HepG2 (cell line): ENCODE measurements around the gene SLC2A10. TPM values are rescaled to one million over a fixed set of nuclear protein-coding genes. Genes with fewer than 3 reads are reported as not detected.

ENCODE experiments used
- ATAC-seq: fragments of 200-7000 bp; cut with Tn5 transposase; 3 replicates; pipeline ENCODE4 v1.9.1; 2020; ENCODE audit warnings: mild to moderate bottlenecking, moderate library complexity
- BruUV-seq: library from RNA; stranded (reverse); fragments of 400-500 nt; replicated peaks from 2 replicates; lab custom pipeline; 2021; lab: Mats Ljungman, UMichigan
- CTCF ChIA-PET: fragments of 300-600 bp; formaldehyde crosslinking; extraction: SDS; loops from one replicate; lab custom pipeline; 2021; ENCODE audit warnings: low total read pairs, inconsistent platforms, low intra/inter-chr PET ratio; lab: Yijun Ruan, JAX
- POLR2A ChIA-PET: fragments of 350-600 bp; sonication (Branson Sonifier 250); formaldehyde crosslinking; loops from one replicate; lab custom pipeline; 2020; ENCODE audit warnings: antibody characterized with exemption, inconsistent platforms; lab: Yijun Ruan, JAX
- DNase-seq: peaks from one replicate; pipeline ENCODE4 v3.0.0-alpha.2; 2015; ENCODE audit warnings: low spot score
- FAIRE-seq: peaks from 3 replicates; lab custom pipeline; 2011; peaks lifted over from hg19 to GRCh38; lab: Jason Lieb, UNC
- H2AFZ ChIP-seq: one replicate; pipeline ENCODE4 v1.6.1; 2011; ENCODE audit warnings: low read length, inconsistent platforms
- H3K27ac ChIP-seq: fragments of 300-600 bp; 3 replicates; pipeline ENCODE4 v1.8.0; 2011; ENCODE audit warnings: mixed run types, mild to moderate bottlenecking, mixed read lengths, low read length, inconsistent platforms; ENCODE audit not compliant: insufficient read depth; ENCODE audit errors: extremely low read length
- H3K27me3 ChIP-seq, 2 experiments: fragments of 200-600 bp in 1 of 2; 2 replicates in 1 of 2; 3 replicates in 1 of 2; pipeline versions ENCODE4 v1.6.0 to v1.8.0; 2011; ENCODE audit warnings: low read length in 2 of 2, mild to moderate bottlenecking in 2 of 2, moderate library complexity in 2 of 2, inconsistent platforms in 1 of 2; ENCODE audit not compliant: insufficient read depth in 2 of 2, control insufficient read depth in 1 of 2
- H3K36me3 ChIP-seq, 2 experiments: fragments of 200-600 bp in 1 of 2; replicated peaks in 1 of 2; 2 replicates in 1 of 2; 3 replicates in 1 of 2; pipeline versions ENCODE4 v1.5.1 to v1.8.0; 2011; ENCODE audit warnings: low read length in 2 of 2, inconsistent platforms in 1 of 2; ENCODE audit not compliant: insufficient read depth in 2 of 2, control insufficient read depth in 1 of 2
- H3K4me1 ChIP-seq: 2 replicates; pipeline ENCODE4 v1.5.1; 2012; ENCODE audit warnings: low read length, inconsistent platforms; ENCODE audit not compliant: insufficient read depth
- H3K4me2 ChIP-seq: 2 replicates; pipeline ENCODE4 v1.6.0; 2011; ENCODE audit warnings: low read depth, low read length, inconsistent platforms
- H3K4me3 ChIP-seq, 3 experiments: fragments of 200-600 bp in 1 of 3; sonication (generic), shearing (Covaris generic) in 1 of 3; replicated peaks in 1 of 3; 2 replicates each; pipeline ENCODE4 v1.5.1; 2011 to 2016; ENCODE audit warnings: low read length in 3 of 3, inconsistent platforms in 2 of 3, low read depth in 2 of 3, mild to moderate bottlenecking in 2 of 3, control low read depth in 1 of 3, mixed read lengths in 1 of 3; ENCODE audit not compliant: insufficient read depth in 1 of 3
- H3K79me2 ChIP-seq: one replicate; pipeline ENCODE4 v1.6.1; 2011; ENCODE audit warnings: low read length, inconsistent platforms; ENCODE audit not compliant: insufficient read depth
- H3K9ac ChIP-seq: 2 replicates; pipeline ENCODE4 v1.6.0; 2011; ENCODE audit warnings: mild to moderate bottlenecking, low read depth, low read length, inconsistent platforms; ENCODE audit not compliant: insufficient read depth
- H3K9me3 ChIP-seq: 2 replicates; pipeline ENCODE4 v1.5.1; 2012; ENCODE audit warnings: mild to moderate bottlenecking, low read length
- H4K20me1 ChIP-seq: 2 replicates; pipeline ENCODE4 v1.6.0; 2011; ENCODE audit warnings: inconsistent platforms, mild to moderate bottlenecking, low read length, moderate library complexity; ENCODE audit not compliant: insufficient read depth
- ASH2L ChIP-seq: fragments of 300-600, 200-600 bp; sonication (generic); IDR thresholded peaks from 2 replicates; pipeline ENCODE4 v1.7.0; 2017; ENCODE audit warnings: low read depth, mild to moderate bottlenecking, moderate library complexity, mixed read lengths, low read length; ENCODE audit not compliant: insufficient read length
- HOXA3 ChIP-seq: sonication (generic); formaldehyde crosslinking; IDR thresholded peaks from 2 replicates; pipeline ENCODE4 v1.5.0; 2020; ENCODE audit warnings: missing genetic modification reagents
- KDM2A ChIP-seq: sonication (generic); formaldehyde crosslinking; IDR thresholded peaks from 2 replicates; pipeline ENCODE4 v1.4.0; 2020; ENCODE audit warnings: low read depth, missing genetic modification reagents, borderline replicate concordance
- MBNL3 ChIP-seq: fragments of 250-450 bp; sonication (Bioruptor Pico); conservative IDR thresholded peaks from 2 replicates; pipeline ENCODE4 v1.8.0; 2022; ENCODE audit warnings: mild to moderate bottlenecking, inconsistent platforms
- NRL ChIP-seq: sonication (generic); formaldehyde crosslinking; IDR thresholded peaks from 2 replicates; pipeline ENCODE4 v1.5.0; 2020; ENCODE audit warnings: missing genetic modification reagents, mild to moderate bottlenecking, moderate library complexity, borderline replicate concordance
- TARDBP ChIP-seq: sonication (generic); formaldehyde crosslinking; IDR thresholded peaks from 2 replicates; pipeline ENCODE4 v1.8.0; 2022; ENCODE audit warnings: mild to moderate bottlenecking, missing genetic modification reagents
- TP53 ChIP-seq: sonication (generic); formaldehyde crosslinking; conservative IDR thresholded peaks from 2 replicates; pipeline ENCODE4 v1.4.0; 2020; ENCODE audit warnings: missing genetic modification reagents
- TSC22D2 ChIP-seq: sonication (generic); formaldehyde crosslinking; IDR thresholded peaks from 2 replicates; pipeline ENCODE4 v1.5.1; 2020; ENCODE audit warnings: missing genetic modification reagents, mild to moderate bottlenecking, borderline replicate concordance
- ZKSCAN1 ChIP-seq: fragments of 150-350 bp; IDR thresholded peaks from 2 replicates; pipeline ENCODE4 v1.6.1; 2014; ENCODE audit warnings: low read length
- ZNF121 ChIP-seq: sonication (generic); formaldehyde crosslinking; IDR thresholded peaks from 2 replicates; pipeline ENCODE4 v1.5.0; 2020; ENCODE audit warnings: mild to moderate bottlenecking, missing genetic modification reagents
- ZNF644 ChIP-seq: IDR thresholded peaks from 2 replicates; pipeline ENCODE4 v1.6.1; 2016; ENCODE audit warnings: low read depth
- ZNF839 ChIP-seq: sonication (generic); formaldehyde crosslinking; IDR thresholded peaks from 2 replicates; pipeline ENCODE4 v1.4.0; 2020; ENCODE audit warnings: missing genetic modification reagents, mild to moderate bottlenecking, borderline replicate concordance
- ZSCAN31 ChIP-seq: sonication (generic); formaldehyde crosslinking; IDR thresholded peaks from 2 replicates; pipeline ENCODE4 v1.5.0; 2020; ENCODE audit warnings: low read depth, mild to moderate bottlenecking, missing genetic modification reagents
- WGBS: methylation state at CpG from one replicate; pipeline ENCODE4 v1.1.6; 2017; ENCODE audit warnings: low lambda C conversion rate; 5-methylcytosine and 5-hydroxymethylcytosine counted together
- in situ Hi-C: cut with HindIII; loops from 2 replicates; pipeline ENCODE4 v1.10.0; 2017; ENCODE audit warnings: low pct_unique_long_range_greater_than_20kb; ENCODE audit not compliant: extremely low pct_ligation_motif_present
- intact Hi-C: fragments of 100-400 bp; cut with micrococcal nuclease; formaldehyde crosslinking; loops from one replicate; pipeline ENCODE4 v1.10.0; 2022; ENCODE audit not compliant: unreplicated experiment
- polyA plus RNA-seq, 8 experiments: library from polyadenylated mRNA; depleted of rRNA in 3 of 8; stranded (reverse) in 7 of 8; unstranded in 1 of 8; fragments of >200 nt; fragmentation: Illumina TruSeq in 4 of 8; extraction: Trizol in 4 of 8; gene quantifications; 2 replicates each; pipeline versions ENCODE4 v1.2.1 to v1.2.3, GENCODE V29; 2011 to 2016; ENCODE audit warnings: low read depth in 4 of 8, missing spikeins in 1 of 8, mixed read lengths in 1 of 8; ENCODE audit not compliant: insufficient read depth in 1 of 8
- total RNA-seq, 5 experiments: library from RNA; depleted of rRNA; stranded (reverse); fragments of >200 nt; fragmentation: Illumina TruSeq; extraction: Trizol; gene quantifications; 2 replicates each; pipeline ENCODE4 v1.2.3, GENCODE V29; 2016; ENCODE audit warnings: low read depth in 1 of 5
- TF ChIP-seq, protein P1 (sequence below): sonication (generic); formaldehyde crosslinking; IDR thresholded peaks from 2 replicates; pipeline ENCODE4 v1.5.0; 2020; ENCODE audit warnings: mild to moderate bottlenecking, missing genetic modification reagents
- TF ChIP-seq, protein P2 (sequence below): IDR thresholded peaks from 2 replicates; pipeline ENCODE4 v1.6.1; 2016; ENCODE audit warnings: missing compliant biosample characterization, missing genetic modification reagents, borderline replicate concordance
- TF ChIP-seq, protein P3 (sequence below): sonication (generic); formaldehyde crosslinking; IDR thresholded peaks from 2 replicates; pipeline ENCODE4 v1.5.1; 2020; ENCODE audit warnings: mild to moderate bottlenecking, moderate library complexity, missing genetic modification reagents
- TF ChIP-seq, protein P4 (sequence below): sonication (generic); formaldehyde crosslinking; IDR thresholded peaks from 2 replicates; pipeline ENCODE4 v1.4.0; 2020; ENCODE audit warnings: missing genetic modification reagents

Gene SLC2A10
- total and polyA plus RNA-seq, 2 of the 13 experiments (the other 11 are each of a cell fraction or from before 2014, with no cell fraction given), result 16.0 to 18.4 TPM

DNA sequence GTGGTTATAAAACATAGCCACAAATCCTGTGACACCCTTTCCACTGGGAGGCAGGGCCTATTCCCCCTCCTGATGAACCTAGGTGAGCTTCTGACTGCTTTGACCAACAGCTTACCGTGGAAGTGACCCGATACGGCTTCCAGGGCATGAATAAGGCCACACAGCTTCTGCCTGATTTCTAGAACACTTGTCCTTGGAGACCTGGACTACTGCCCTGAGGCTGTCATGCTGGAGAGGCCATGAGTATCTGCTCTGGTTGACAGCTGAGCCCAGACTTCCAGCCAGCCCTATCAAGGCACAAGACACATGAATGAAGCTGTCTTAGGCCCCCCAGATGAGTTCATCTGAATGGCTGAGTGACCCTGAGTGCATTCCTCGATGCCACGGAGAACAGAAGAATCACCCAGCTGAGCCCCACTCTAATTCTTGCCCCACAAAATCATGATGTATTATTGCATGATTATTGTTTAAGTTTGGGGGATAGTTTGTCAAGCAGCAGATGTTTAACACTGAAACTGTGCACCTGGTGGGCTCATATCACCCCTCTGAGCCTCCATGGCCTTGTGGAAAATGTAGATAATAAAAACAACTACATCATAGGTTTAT lies 36.8 kb upstream of the SLC2A10 start:
- no peaks in the 10 kb centered on the region for H4K20me1 ChIP-seq
- POLR2A ChIA-PET, result interaction anchor here (1.0 to 6.7 kb wide), 10 partner anchors 8 to 149 kb away, joined by 3 to 55 read pairs (median 6); partner anchors contain the start of genes SLC13A3 and TP53RK
- ATAC-seq (no peak), DNase-seq (no peak), FAIRE-seq (no peak)
- H3K27me3 ChIP-seq, result no peaks in the 10 kb centered on the region
- peaks cover 45% of the 10 kb centered on the region for H3K9me3 ChIP-seq
- 97% methylated on average over 5 of the region's 5 CpGs for WGBS
- H3K27ac ChIP-seq, result peak overlapping the region; percentile 84
- H3K79me2 ChIP-seq, result no peaks in the 10 kb centered on the region
- intact Hi-C loops (no loop called here), in situ Hi-C loops (no loop called here)
- CTCF ChIA-PET, result no interaction called here
- BruUV-seq, result no TSS peak
- no peak overlapping the region for H3K4me2 ChIP-seq
- no peak overlapping the region for H3K4me3 ChIP-seq
- no peak overlapping the region for H3K9ac ChIP-seq
- H2AFZ ChIP-seq, result no peak overlapping the region
- no peaks in the 10 kb centered on the region for H3K36me3 ChIP-seq
- peaks cover 100% of the 10 kb centered on the region for H3K4me1 ChIP-seq
- TF ChIP-seq HOXA3 (CRISPR knock-in tag), result no peak
- TF ChIP-seq ZNF644, result no peak
- TF ChIP-seq TARDBP (CRISPR knock-in tag), result 0 out of 2 replicates have a peak, but pooled peaks have one; percentile 30
- TF ChIP-seq ZSCAN31 (CRISPR knock-in tag), result 0 out of 2 replicates have a peak, but pooled peaks have one; percentile 4
- TF ChIP-seq ASH2L, result no peak
- TF ChIP-seq ZKSCAN1, result no peak
- no peak for TF ChIP-seq MBNL3 (CRISPR knock-in tag)
- TF ChIP-seq, protein P1, sequence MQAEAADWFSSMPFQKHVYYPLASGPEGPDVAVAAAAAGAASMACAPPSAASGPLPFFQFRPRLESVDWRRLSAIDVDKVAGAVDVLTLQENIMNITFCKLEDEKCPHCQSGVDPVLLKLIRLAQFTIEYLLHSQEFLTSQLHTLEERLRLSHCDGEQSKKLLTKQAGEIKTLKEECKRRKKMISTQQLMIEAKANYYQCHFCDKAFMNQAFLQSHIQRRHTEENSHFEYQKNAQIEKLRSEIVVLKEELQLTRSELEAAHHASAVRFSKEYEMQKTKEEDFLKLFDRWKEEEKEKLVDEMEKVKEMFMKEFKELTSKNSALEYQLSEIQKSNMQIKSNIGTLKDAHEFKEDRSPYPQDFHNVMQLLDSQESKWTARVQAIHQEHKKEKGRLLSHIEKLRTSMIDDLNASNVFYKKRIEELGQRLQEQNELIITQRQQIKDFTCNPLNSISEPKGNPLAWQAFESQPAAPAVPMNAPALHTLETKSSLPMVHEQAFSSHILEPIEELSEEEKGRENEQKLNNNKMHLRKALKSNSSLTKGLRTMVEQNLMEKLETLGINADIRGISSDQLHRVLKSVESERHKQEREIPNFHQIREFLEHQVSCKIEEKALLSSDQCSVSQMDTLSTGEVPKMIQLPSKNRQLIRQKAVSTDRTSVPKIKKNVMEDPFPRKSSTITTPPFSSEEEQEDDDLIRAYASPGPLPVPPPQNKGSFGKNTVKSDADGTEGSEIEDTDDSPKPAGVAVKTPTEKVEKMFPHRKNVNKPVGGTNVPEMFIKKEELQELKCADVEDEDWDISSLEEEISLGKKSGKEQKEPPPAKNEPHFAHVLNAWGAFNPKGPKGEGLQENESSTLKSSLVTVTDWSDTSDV (CRISPR knock-in tag), result no peak
- no peak for TF ChIP-seq ZNF121 (CRISPR knock-in tag)
- TF ChIP-seq, protein P2, sequence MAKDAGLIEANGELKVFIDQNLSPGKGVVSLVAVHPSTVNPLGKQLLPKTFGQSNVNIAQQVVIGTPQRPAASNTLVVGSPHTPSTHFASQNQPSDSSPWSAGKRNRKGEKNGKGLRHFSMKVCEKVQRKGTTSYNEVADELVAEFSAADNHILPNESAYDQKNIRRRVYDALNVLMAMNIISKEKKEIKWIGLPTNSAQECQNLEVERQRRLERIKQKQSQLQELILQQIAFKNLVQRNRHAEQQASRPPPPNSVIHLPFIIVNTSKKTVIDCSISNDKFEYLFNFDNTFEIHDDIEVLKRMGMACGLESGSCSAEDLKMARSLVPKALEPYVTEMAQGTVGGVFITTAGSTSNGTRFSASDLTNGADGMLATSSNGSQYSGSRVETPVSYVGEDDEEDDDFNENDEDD (CRISPR knock-in tag), result no peak
- TF ChIP-seq ZNF839 (CRISPR knock-in tag), result 0 out of 2 replicates have a peak, but pooled peaks have one; percentile 7
- TF ChIP-seq TP53 (CRISPR knock-in tag), result no peak
- TF ChIP-seq TSC22D2 (CRISPR knock-in tag), result 0 out of 2 replicates have a peak, but pooled peaks have one; percentile 12
- no peak for TF ChIP-seq NRL (CRISPR knock-in tag)
- TF ChIP-seq, protein P3, sequence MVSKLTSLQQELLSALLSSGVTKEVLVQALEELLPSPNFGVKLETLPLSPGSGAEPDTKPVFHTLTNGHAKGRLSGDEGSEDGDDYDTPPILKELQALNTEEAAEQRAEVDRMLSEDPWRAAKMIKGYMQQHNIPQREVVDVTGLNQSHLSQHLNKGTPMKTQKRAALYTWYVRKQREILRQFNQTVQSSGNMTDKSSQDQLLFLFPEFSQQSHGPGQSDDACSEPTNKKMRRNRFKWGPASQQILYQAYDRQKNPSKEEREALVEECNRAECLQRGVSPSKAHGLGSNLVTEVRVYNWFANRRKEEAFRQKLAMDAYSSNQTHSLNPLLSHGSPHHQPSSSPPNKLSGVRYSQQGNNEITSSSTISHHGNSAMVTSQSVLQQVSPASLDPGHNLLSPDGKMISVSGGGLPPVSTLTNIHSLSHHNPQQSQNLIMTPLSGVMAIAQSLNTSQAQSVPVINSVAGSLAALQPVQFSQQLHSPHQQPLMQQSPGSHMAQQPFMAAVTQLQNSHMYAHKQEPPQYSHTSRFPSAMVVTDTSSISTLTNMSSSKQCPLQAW, result no peak
- no peak for TF ChIP-seq KDM2A (CRISPR knock-in tag)
- TF ChIP-seq, protein P4, sequence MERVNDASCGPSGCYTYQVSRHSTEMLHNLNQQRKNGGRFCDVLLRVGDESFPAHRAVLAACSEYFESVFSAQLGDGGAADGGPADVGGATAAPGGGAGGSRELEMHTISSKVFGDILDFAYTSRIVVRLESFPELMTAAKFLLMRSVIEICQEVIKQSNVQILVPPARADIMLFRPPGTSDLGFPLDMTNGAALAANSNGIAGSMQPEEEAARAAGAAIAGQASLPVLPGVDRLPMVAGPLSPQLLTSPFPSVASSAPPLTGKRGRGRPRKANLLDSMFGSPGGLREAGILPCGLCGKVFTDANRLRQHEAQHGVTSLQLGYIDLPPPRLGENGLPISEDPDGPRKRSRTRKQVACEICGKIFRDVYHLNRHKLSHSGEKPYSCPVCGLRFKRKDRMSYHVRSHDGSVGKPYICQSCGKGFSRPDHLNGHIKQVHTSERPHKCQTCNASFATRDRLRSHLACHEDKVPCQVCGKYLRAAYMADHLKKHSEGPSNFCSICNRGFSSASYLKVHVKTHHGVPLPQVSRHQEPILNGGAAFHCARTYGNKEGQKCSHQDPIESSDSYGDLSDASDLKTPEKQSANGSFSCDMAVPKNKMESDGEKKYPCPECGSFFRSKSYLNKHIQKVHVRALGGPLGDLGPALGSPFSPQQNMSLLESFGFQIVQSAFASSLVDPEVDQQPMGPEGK (CRISPR knock-in tag), result no peak
